ENCODE results near the gene PTPRD. TPM values are rescaled to one million over a fixed set of nuclear protein-coding genes. Genes with fewer than 3 reads are reported as not detected.

Gene PTPRD
- total RNA-seq, 1 experiment from 2014 or later, result not detected

DNA sequence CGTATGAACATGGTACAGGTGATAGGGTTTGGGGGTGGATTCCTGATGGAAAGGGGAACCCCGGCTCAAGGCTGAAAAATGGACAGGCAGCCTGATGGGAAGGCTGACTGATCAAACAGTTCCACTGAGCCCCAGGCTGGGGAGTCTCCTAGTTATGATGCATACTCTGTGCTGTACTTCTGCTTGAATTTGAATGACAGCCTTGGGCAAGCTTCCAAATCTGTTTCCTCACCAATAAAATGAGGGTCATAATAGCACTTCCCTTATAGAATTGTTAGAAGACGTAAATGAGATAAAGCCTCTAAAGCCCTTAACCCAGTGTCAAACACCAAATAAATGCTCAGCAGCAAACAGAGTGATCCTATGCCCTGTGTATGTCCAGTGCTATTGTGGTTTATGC is 2334.8 kb downstream of the PTPRD start:
- no TSS peak for BruUV-seq (replicated peaks)
- intact Hi-C loops (cut with micrococcal nuclease; ENCODE audit: unreplicated experiment), result no loop called here

DNA sequence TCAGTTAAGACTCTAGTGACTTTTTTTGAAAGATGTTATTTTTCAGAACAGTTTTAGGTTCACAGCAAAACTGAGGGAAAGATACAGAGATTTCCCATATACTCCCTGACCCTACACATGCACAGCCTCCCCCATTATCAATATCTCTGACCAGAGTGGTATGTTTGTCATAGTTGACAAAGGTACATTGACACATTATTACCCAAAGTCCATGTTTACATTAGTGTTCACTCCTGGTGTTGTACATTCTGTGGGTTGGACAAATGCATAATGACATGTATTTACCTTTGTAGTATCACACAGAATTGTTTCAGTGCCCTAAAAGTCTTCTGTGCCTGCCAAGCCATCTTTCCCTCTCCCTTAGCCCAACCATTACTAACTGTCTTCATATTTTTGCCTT is 2342.6 kb downstream of the PTPRD start:
- DNase-seq (ENCODE audit: low read depth, low spot score) (no peak), ATAC-seq (no peak)
- intact Hi-C loops (cut with micrococcal nuclease; ENCODE audit: unreplicated experiment), result no loop called here
- Histone ChIP-seq H3K9me3 (ENCODE audit: control insufficient read depth, insufficient read depth, low read depth, low read length) (no peaks in the 10 kb centered on the region), H3K4me1 (ENCODE audit: control insufficient read depth, insufficient read depth, low read length) (no peaks in the 10 kb centered on the region), H3K27me3 (ENCODE audit: control insufficient read depth, insufficient read depth, low read length) (no peaks in the 10 kb centered on the region), H3K36me3 (ENCODE audit: control insufficient read depth, insufficient read depth, low read length) (no peaks in the 10 kb centered on the region), H3K4me3 (ENCODE audit: low read depth in 2 of 2, low read length in 2 of 2) (no peak overlapping the region), H3K27ac (ENCODE audit: low read length) (no peak overlapping the region)
- POLR2A ChIA-PET, result no interaction called here
- CTCF ChIA-PET, result no interaction called here
- no TSS peak for BruUV-seq (replicated peaks)
- in situ Hi-C loops (cut with HindIII; ENCODE audit: low pct_unique_long_range_greater_than_20kb, low sequenced_read_pairs), result no loop called here
- TF ChIP-seq POLR2AphosphoS5 (IDR thresholded peaks at IDR 0.05; ENCODE audit: low read depth, low read length), result no peak
- TF ChIP-seq, protein P1, sequence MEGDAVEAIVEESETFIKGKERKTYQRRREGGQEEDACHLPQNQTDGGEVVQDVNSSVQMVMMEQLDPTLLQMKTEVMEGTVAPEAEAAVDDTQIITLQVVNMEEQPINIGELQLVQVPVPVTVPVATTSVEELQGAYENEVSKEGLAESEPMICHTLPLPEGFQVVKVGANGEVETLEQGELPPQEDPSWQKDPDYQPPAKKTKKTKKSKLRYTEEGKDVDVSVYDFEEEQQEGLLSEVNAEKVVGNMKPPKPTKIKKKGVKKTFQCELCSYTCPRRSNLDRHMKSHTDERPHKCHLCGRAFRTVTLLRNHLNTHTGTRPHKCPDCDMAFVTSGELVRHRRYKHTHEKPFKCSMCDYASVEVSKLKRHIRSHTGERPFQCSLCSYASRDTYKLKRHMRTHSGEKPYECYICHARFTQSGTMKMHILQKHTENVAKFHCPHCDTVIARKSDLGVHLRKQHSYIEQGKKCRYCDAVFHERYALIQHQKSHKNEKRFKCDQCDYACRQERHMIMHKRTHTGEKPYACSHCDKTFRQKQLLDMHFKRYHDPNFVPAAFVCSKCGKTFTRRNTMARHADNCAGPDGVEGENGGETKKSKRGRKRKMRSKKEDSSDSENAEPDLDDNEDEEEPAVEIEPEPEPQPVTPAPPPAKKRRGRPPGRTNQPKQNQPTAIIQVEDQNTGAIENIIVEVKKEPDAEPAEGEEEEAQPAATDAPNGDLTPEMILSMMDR (IDR thresholded peaks at IDR 0.05), result no peak

More for the DNA sequence above, 2334.8 kb downstream of the PTPRD start:
- ChIA-PET POLR2A (no interaction called here), CTCF (no interaction called here)
- Histone ChIP-seq H3K4me3 (ENCODE audit: low read depth in 2 of 2, low read length in 2 of 2) (no peak overlapping the region), H3K9me3 (ENCODE audit: control insufficient read depth, insufficient read depth, low read depth, low read length) (no peaks in the 10 kb centered on the region), H3K36me3 (ENCODE audit: control insufficient read depth, insufficient read depth, low read length) (no peaks in the 10 kb centered on the region), H3K27ac (ENCODE audit: low read length) (no peak overlapping the region), H3K27me3 (ENCODE audit: control insufficient read depth, insufficient read depth, low read length) (no peaks in the 10 kb centered on the region), H3K4me1 (ENCODE audit: control insufficient read depth, insufficient read depth, low read length) (no peaks in the 10 kb centered on the region)
- no peak for ATAC-seq
- TF ChIP-seq SIN3A (IDR thresholded peaks at IDR 0.05; ENCODE audit: borderline replicate concordance, insufficient read depth, low read depth, low read length) (no peak), POLR2AphosphoS5 (IDR thresholded peaks at IDR 0.05; ENCODE audit: low read depth, low read length) (no peak), TCF7L2 (IDR thresholded peaks at IDR 0.05; ENCODE audit: low read depth, low read length) (no peak)
- TF ChIP-seq, protein P1 (IDR thresholded peaks at IDR 0.05), result no peak
- TF ChIP-seq, protein P2, sequence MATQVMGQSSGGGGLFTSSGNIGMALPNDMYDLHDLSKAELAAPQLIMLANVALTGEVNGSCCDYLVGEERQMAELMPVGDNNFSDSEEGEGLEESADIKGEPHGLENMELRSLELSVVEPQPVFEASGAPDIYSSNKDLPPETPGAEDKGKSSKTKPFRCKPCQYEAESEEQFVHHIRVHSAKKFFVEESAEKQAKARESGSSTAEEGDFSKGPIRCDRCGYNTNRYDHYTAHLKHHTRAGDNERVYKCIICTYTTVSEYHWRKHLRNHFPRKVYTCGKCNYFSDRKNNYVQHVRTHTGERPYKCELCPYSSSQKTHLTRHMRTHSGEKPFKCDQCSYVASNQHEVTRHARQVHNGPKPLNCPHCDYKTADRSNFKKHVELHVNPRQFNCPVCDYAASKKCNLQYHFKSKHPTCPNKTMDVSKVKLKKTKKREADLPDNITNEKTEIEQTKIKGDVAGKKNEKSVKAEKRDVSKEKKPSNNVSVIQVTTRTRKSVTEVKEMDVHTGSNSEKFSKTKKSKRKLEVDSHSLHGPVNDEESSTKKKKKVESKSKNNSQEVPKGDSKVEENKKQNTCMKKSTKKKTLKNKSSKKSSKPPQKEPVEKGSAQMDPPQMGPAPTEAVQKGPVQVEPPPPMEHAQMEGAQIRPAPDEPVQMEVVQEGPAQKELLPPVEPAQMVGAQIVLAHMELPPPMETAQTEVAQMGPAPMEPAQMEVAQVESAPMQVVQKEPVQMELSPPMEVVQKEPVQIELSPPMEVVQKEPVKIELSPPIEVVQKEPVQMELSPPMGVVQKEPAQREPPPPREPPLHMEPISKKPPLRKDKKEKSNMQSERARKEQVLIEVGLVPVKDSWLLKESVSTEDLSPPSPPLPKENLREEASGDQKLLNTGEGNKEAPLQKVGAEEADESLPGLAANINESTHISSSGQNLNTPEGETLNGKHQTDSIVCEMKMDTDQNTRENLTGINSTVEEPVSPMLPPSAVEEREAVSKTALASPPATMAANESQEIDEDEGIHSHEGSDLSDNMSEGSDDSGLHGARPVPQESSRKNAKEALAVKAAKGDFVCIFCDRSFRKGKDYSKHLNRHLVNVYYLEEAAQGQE (IDR thresholded peaks at IDR 0.05; ENCODE audit: insufficient read depth in 1 of 2, low read depth in 2 of 2, low read length in 1 of 2), result no peak
- DNase-seq (ENCODE audit: low read depth, low spot score), result no peak
- in situ Hi-C loops (cut with HindIII; ENCODE audit: low pct_unique_long_range_greater_than_20kb, low sequenced_read_pairs), result no loop called here

DNA sequence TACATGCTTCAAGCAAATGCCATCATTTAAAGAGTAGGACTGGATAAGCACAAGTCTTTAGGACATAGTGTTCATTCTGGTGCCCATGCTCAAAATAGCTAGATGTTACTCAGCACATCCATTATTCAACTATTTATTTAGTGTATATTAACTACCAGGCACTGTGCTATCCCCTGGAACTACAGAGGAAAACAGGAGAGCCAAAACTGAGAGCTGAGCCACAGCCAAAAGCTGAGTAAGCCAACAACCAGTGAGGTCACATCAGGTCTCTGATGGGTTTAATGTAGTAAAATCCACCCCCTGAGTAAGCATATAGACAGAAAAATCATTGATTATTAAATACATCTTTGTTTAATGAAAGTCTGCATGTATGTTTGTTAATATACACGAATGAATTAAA is 2343.9 kb downstream of the PTPRD start:
- TF ChIP-seq SIN3A (IDR thresholded peaks at IDR 0.05; ENCODE audit: borderline replicate concordance, insufficient read depth, low read depth, low read length) (no peak), TCF7L2 (IDR thresholded peaks at IDR 0.05; ENCODE audit: low read depth, low read length) (no peak), POLR2AphosphoS5 (IDR thresholded peaks at IDR 0.05; ENCODE audit: low read depth, low read length) (no peak)
- TF ChIP-seq, protein P1 (IDR thresholded peaks at IDR 0.05), result no peak
- TF ChIP-seq, protein P2 (IDR thresholded peaks at IDR 0.05; ENCODE audit: insufficient read depth in 1 of 2, low read depth in 2 of 2, low read length in 1 of 2), result no peak
- no peak for DNase-seq (ENCODE audit: low read depth, low spot score)
- Histone ChIP-seq H3K4me1 (ENCODE audit: control insufficient read depth, insufficient read depth, low read length) (no peaks in the 10 kb centered on the region), H3K9me3 (ENCODE audit: control insufficient read depth, insufficient read depth, low read depth, low read length) (no peaks in the 10 kb centered on the region), H3K4me3 (ENCODE audit: low read depth in 2 of 2, low read length in 2 of 2) (no peak overlapping the region), H3K27me3 (ENCODE audit: control insufficient read depth, insufficient read depth, low read length) (no peaks in the 10 kb centered on the region), H3K36me3 (ENCODE audit: control insufficient read depth, insufficient read depth, low read length) (no peaks in the 10 kb centered on the region), H3K27ac (ENCODE audit: low read length) (no peak overlapping the region)
- intact Hi-C loops (cut with micrococcal nuclease; ENCODE audit: unreplicated experiment), result no loop called here
- ChIA-PET CTCF (no interaction called here), POLR2A (no interaction called here)
- BruUV-seq (replicated peaks), result no TSS peak
- no peak for ATAC-seq
- in situ Hi-C loops (cut with HindIII; ENCODE audit: low pct_unique_long_range_greater_than_20kb, low sequenced_read_pairs), result no loop called here
